ENCODE data around the gene NHERF1.

DNA sequence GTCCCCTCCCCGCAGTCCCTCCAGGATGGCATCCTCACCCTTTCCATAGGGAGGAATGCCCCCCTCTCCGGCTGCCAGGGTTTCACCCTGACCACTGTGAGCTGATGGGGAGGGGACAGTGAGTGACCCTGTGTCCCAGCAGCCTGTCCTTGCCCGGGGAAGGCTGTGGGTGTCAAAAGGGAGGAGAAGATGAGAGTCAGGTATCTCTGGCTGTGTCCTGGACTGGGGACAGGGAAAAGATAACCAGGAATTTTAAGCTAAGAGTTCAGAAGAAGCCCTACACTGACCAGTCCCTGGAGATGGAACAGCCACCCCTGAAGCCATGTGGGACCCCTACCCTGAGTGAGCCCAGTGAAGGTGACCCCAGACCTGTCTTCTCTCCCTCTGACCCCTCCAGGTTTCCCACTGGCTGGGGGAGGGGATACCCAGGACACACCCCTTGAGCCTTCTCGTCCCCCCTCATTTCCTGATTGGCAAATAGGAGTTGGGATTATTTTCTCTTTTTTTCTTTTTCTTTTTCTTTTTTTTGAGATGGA, 16.4 kb downstream of the NHERF1 start:
- no peak for TF ChIP-seq EZH2 (IDR thresholded peaks at IDR 0.05; ENCODE audit: borderline replicate concordance, low read depth, low read length, severe bottlenecking)
- no peak for TF ChIP-seq POLR2AphosphoS5 (IDR thresholded peaks at IDR 0.05; ENCODE audit: insufficient read depth, low read depth, low read length)
- TF ChIP-seq, protein P1, sequence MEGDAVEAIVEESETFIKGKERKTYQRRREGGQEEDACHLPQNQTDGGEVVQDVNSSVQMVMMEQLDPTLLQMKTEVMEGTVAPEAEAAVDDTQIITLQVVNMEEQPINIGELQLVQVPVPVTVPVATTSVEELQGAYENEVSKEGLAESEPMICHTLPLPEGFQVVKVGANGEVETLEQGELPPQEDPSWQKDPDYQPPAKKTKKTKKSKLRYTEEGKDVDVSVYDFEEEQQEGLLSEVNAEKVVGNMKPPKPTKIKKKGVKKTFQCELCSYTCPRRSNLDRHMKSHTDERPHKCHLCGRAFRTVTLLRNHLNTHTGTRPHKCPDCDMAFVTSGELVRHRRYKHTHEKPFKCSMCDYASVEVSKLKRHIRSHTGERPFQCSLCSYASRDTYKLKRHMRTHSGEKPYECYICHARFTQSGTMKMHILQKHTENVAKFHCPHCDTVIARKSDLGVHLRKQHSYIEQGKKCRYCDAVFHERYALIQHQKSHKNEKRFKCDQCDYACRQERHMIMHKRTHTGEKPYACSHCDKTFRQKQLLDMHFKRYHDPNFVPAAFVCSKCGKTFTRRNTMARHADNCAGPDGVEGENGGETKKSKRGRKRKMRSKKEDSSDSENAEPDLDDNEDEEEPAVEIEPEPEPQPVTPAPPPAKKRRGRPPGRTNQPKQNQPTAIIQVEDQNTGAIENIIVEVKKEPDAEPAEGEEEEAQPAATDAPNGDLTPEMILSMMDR (IDR thresholded peaks at IDR 0.05; ENCODE audit: extremely low read depth in 1 of 2, insufficient read depth in 1 of 2, low read depth in 1 of 2, low read length in 2 of 2): no peak
- TF ChIP-seq JUN (IDR thresholded peaks at IDR 0.05; ENCODE audit: borderline replicate concordance, insufficient read depth, insufficient read length, low read depth): no peak
- no peak for TF ChIP-seq MYC (IDR thresholded peaks at IDR 0.05; ENCODE audit: low read depth, low read length)
- TF ChIP-seq POLR2A (IDR thresholded peaks at IDR 0.05; ENCODE audit: low read depth, low read length): no peak
- TF ChIP-seq, protein P2, sequence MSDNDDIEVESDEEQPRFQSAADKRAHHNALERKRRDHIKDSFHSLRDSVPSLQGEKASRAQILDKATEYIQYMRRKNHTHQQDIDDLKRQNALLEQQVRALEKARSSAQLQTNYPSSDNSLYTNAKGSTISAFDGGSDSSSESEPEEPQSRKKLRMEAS (IDR thresholded peaks at IDR 0.05; ENCODE audit: insufficient read depth, insufficient read length): no peak
- no peak for TF ChIP-seq GATA2 (IDR thresholded peaks at IDR 0.05; ENCODE audit: insufficient read depth, insufficient read length, low read depth, low read length)
